IMR-90 (cell line): ENCODE measurements around the gene INHBC. TPM values are rescaled to one million over a fixed set of nuclear protein-coding genes. Genes with fewer than 3 reads are reported as not detected.

Source experiments
- ATAC-seq: fragments of 200-7000 bp; cut with Tn5 transposase; 2 replicates; pipeline ENCODE4 v1.9.1; 2020; ENCODE audit warnings: low read depth, mild to moderate bottlenecking, moderate library complexity
- BruUV-seq: library from RNA; stranded (reverse); fragments of 400-500 nt; replicated peaks from 2 replicates; lab custom pipeline; 2021; lab: Mats Ljungman, UMichigan
- CTCF ChIA-PET: fragments of 300-600 bp; formaldehyde crosslinking; extraction: SDS; loops from one replicate; lab custom pipeline; 2021; ENCODE audit warnings: antibody characterized with exemption; lab: Yijun Ruan, JAX
- POLR2A ChIA-PET: fragments of 300-600 bp; sonication (Branson Sonifier 250); formaldehyde crosslinking; loops from one replicate; lab custom pipeline; 2022; ENCODE audit warnings: antibody characterized with exemption; ENCODE audit not compliant: unreplicated experiment; lab: Charles Lee
- DNase-seq: peaks from one replicate; pipeline ENCODE4 v3.0.0; 2013
- H2AFZ ChIP-seq: replicated peaks from 2 replicates; pipeline ENCODE3; 2013; ENCODE audit warnings: low read length, mild to moderate bottlenecking; ENCODE audit not compliant: poor library complexity
- H2AK5ac ChIP-seq: 2 replicates; pipeline ENCODE4 v1.6.1; 2013; ENCODE audit warnings: low read depth, low read length, inconsistent platforms
- H2AK9ac ChIP-seq: replicated peaks from 2 replicates; pipeline ENCODE3; 2013; ENCODE audit warnings: mild to moderate bottlenecking, low read depth, low read length, moderate library complexity; ENCODE audit not compliant: poor library complexity
- H2BK120ac ChIP-seq: 2 replicates; pipeline ENCODE4 v1.6.1; 2013; ENCODE audit warnings: low read depth, low read length, inconsistent platforms
- H2BK15ac ChIP-seq: 3 replicates; pipeline ENCODE4 v1.6.1; 2013; ENCODE audit warnings: low read depth, low read length, inconsistent platforms
- H2BK20ac ChIP-seq: 2 replicates; pipeline ENCODE4 v1.6.1; 2013; ENCODE audit warnings: low read depth, mild to moderate bottlenecking, inconsistent platforms, low read length, moderate library complexity
- H2BK5ac ChIP-seq: 2 replicates; pipeline ENCODE4 v1.6.1; 2013; ENCODE audit warnings: mild to moderate bottlenecking, low read depth, low read length, inconsistent platforms; ENCODE audit not compliant: poor library complexity, severe bottlenecking
- H3K14ac ChIP-seq: replicated peaks from 2 replicates; pipeline ENCODE4 v1.6.1; 2013; ENCODE audit warnings: low read depth, low read length, inconsistent platforms
- H3K18ac ChIP-seq: 2 replicates; pipeline ENCODE4 v1.6.1; 2013; ENCODE audit warnings: low read depth, low read length, control low read depth
- H3K23ac ChIP-seq: 2 replicates; pipeline ENCODE4 v1.6.1; 2013; ENCODE audit warnings: low read depth, low read length, inconsistent platforms
- H3K27ac ChIP-seq: 2 replicates; pipeline ENCODE4 v1.5.1; 2013; ENCODE audit warnings: mild to moderate bottlenecking, control low read depth, low read length; ENCODE audit not compliant: insufficient read depth
- H3K27me3 ChIP-seq: 2 replicates; pipeline ENCODE4 v1.6.1; 2013; ENCODE audit warnings: low read length; ENCODE audit not compliant: control insufficient read depth, insufficient read depth
- H3K36me3 ChIP-seq: 2 replicates; pipeline ENCODE4 v1.6.1; 2013; ENCODE audit warnings: low read length, mixed read lengths; ENCODE audit not compliant: control insufficient read depth, insufficient read depth
- H3K4ac ChIP-seq: 2 replicates; pipeline ENCODE4 v1.6.1; 2013; ENCODE audit warnings: low read depth, low read length, inconsistent platforms
- H3K4me1 ChIP-seq: 2 replicates; pipeline ENCODE4 v1.6.1; 2013; ENCODE audit warnings: low read length, mixed read lengths; ENCODE audit not compliant: control insufficient read depth, insufficient read depth
- H3K4me2 ChIP-seq: 2 replicates; pipeline ENCODE4 v1.6.1; 2013; ENCODE audit warnings: low read depth, mild to moderate bottlenecking, control low read depth, low read length, moderate library complexity
- H3K4me3 ChIP-seq: 2 replicates; pipeline ENCODE4 v1.5.1; 2013; ENCODE audit warnings: low read depth, mild to moderate bottlenecking, control low read depth, low read length, moderate library complexity; ENCODE audit not compliant: insufficient read depth
- H3K56ac ChIP-seq: 2 replicates; pipeline ENCODE4 v1.6.1; 2013; ENCODE audit warnings: low read length, inconsistent platforms; ENCODE audit not compliant: insufficient read depth; ENCODE audit errors: extremely low read depth
- H3K79me1 ChIP-seq, 2 experiments: 2 replicates each; pipeline ENCODE4 v1.6.1; 2013; ENCODE audit warnings: low read length in 2 of 2, inconsistent platforms in 1 of 2, low read depth in 1 of 2
- H3K9ac ChIP-seq: 2 replicates; pipeline ENCODE4 v1.6.1; 2013; ENCODE audit warnings: low read depth, low read length, control low read depth
- H3K9me1 ChIP-seq: 2 replicates; pipeline ENCODE4 v1.6.1; 2013; ENCODE audit warnings: low read length, inconsistent platforms; ENCODE audit not compliant: insufficient read depth
- H3K9me3 ChIP-seq: 2 replicates; pipeline ENCODE4 v1.6.1; 2013; ENCODE audit warnings: low read length; ENCODE audit not compliant: control insufficient read depth, insufficient read depth
- H4K20me1 ChIP-seq: 2 replicates; pipeline ENCODE4 v1.6.1; 2013; ENCODE audit warnings: low read length, inconsistent platforms; ENCODE audit not compliant: insufficient read depth
- H4K5ac ChIP-seq: 2 replicates; pipeline ENCODE4 v1.6.1; 2013; ENCODE audit warnings: mild to moderate bottlenecking, low read depth, low read length, control low read depth
- H4K8ac ChIP-seq, 2 experiments: 2 replicates each; pipeline ENCODE4 v1.6.1; 2013; ENCODE audit warnings: low read depth in 2 of 2, low read length in 2 of 2, control low read depth in 1 of 2, inconsistent platforms in 1 of 2
- H4K91ac ChIP-seq: 2 replicates; pipeline ENCODE4 v1.6.1; 2013; ENCODE audit warnings: low read depth, low read length, inconsistent platforms; ENCODE audit not compliant: insufficient read depth
- CTCF ChIP-seq: conservative IDR thresholded peaks from 2 replicates; pipeline ENCODE4 v1.5.1; 2012; ENCODE audit warnings: mild to moderate bottlenecking, low read depth, low read length, improper control_type of control experiment
- FOS ChIP-seq: fragments of 150-350 bp; IDR thresholded peaks from 2 replicates; pipeline ENCODE4 v1.6.1; 2016; ENCODE audit warnings: low read depth, low read length
- MAFK ChIP-seq: IDR thresholded peaks from 2 replicates; pipeline ENCODE4 v1.6.1; 2012; ENCODE audit warnings: low read depth, low read length, improper control_type of control experiment
- MAZ ChIP-seq: IDR thresholded peaks from 2 replicates; pipeline ENCODE4 v1.6.1; 2012; ENCODE audit warnings: low read depth, mild to moderate bottlenecking, low read length, improper control_type of control experiment, moderate library complexity, borderline replicate concordance
- NFE2L2 ChIP-seq: fragments of 150-350 bp; IDR thresholded peaks from 2 replicates; pipeline ENCODE4 v1.6.1; 2016; ENCODE audit warnings: low read depth, mild to moderate bottlenecking, low read length
- POLR2A ChIP-seq: IDR thresholded peaks from 2 replicates; pipeline ENCODE4 v1.6.1; 2012; ENCODE audit warnings: mild to moderate bottlenecking, low read depth, low read length
- RCOR1 ChIP-seq: IDR thresholded peaks from 2 replicates; pipeline ENCODE4 v1.6.1; 2012; ENCODE audit warnings: mild to moderate bottlenecking, low read length, improper control_type of control experiment; ENCODE audit not compliant: insufficient replicate concordance
- SMC3 ChIP-seq: fragments of 150-350 bp; IDR thresholded peaks from 2 replicates; pipeline ENCODE4 v1.6.1; 2016; ENCODE audit warnings: low read depth, mild to moderate bottlenecking, antibody characterized with exemption, low read length, moderate library complexity
- WGBS, 2 experiments: methylation state at CpG; one replicate each; pipeline versions ENCODE4 v1.1.5 to v1.1.7; 2013; ENCODE audit warnings: missing lambda C conversion rate in 2 of 2; ENCODE audit not compliant: insufficient read length in 1 of 2; ENCODE audit errors: extremely low coverage in 2 of 2; 5-methylcytosine and 5-hydroxymethylcytosine counted together
- dilution Hi-C: fragments of 300-500 bp; cut with HindIII; formaldehyde crosslinking; loops from one replicate; pipeline ENCODE4 v1.14.3; 2018; ENCODE audit warnings: low sequenced_read_pairs; ENCODE audit not compliant: unreplicated experiment
- in situ Hi-C: fragments of 300-500 bp; cut with MboI; formaldehyde crosslinking; loops from 3 replicates; pipeline ENCODE4 v1.14.3; 2019; ENCODE audit warnings: low sequenced_read_pairs, inconsistent platforms, mixed read lengths
- intact Hi-C: fragments of 100-400 bp; cut with micrococcal nuclease; formaldehyde crosslinking; loops from 2 replicates; pipeline ENCODE4 v1.10.0; 2022
- polyA plus RNA-seq, 3 experiments: library from polyadenylated mRNA; depleted of rRNA; stranded (reverse); fragments of >200 nt; gene quantifications; 2 replicates each; pipeline ENCODE4 v1.2.3, GENCODE V29; 2012; ENCODE audit warnings: low replicate concordance in 1 of 3
- total RNA-seq: library from RNA; depleted of rRNA; stranded (reverse); fragments of >200 nt; gene quantifications from 2 replicates; pipeline ENCODE4 v1.2.3, GENCODE V29; 2012

The INHBC gene
- total and polyA plus RNA-seq, 2 of the 4 experiments (the other 2 are of a cell fraction) = 0.09 TPM; not detected in 1

GRCh38 chr12:57476993-57477709 is 42.6 kb downstream of the INHBC start:
- Histone ChIP-seq H2BK15ac (no peak overlapping the region), H3K56ac (no peak overlapping the region), H3K4ac (no peak overlapping the region), H3K18ac (no peak overlapping the region), H3K4me1 (0 out of 2 replicates have a peak, but pooled peaks cover 3% of the 10 kb centered on the region), H3K9me1 (no peaks in the 10 kb centered on the region), H3K27ac (no peak overlapping the region), H2AFZ (peak overlapping the region; percentile 62), H3K4me3 (no peak overlapping the region), H3K14ac (no peak overlapping the region), H4K91ac (no peak overlapping the region), H3K4me2 (no peak overlapping the region), H2AK9ac (no peak overlapping the region), H3K27me3 (peaks cover 60% of the 10 kb centered on the region), H4K5ac (no peak overlapping the region), H3K9me3 (no peaks in the 10 kb centered on the region; the same call in 1 of the 2 replicates), H3K79me1 (no peaks in the 10 kb centered on the region), H3K23ac (no peak overlapping the region), H3K9ac (no peak overlapping the region), H2BK20ac (no peak overlapping the region), H4K8ac (peak overlapping the region in 1 of 2 experiments; percentile 52; a peak in 1 of 4 replicates), H2BK120ac (no peak overlapping the region), H2BK5ac (no peak overlapping the region), H4K20me1 (no peaks in the 10 kb centered on the region), H2AK5ac (no peak overlapping the region), H3K36me3 (no peaks in the 10 kb centered on the region)
- no peak for TF ChIP-seq CTCF
- no peak for TF ChIP-seq MAZ
- TF ChIP-seq FOS = no peak
- no peak for TF ChIP-seq POLR2A
- TF ChIP-seq NFE2L2 = no peak
- TF ChIP-seq MAFK = no peak
- TF ChIP-seq SMC3 = no peak
- TF ChIP-seq RCOR1 = no peak
- ChIA-PET POLR2A (no interaction called here), CTCF (no interaction called here)
- DNase-seq (no peak), ATAC-seq (no peak)
- dilution Hi-C loops (no loop called here), intact Hi-C loops (no loop called here), in situ Hi-C loops (no loop called here)
- BruUV-seq = no TSS peak
- 82% methylated on average over 13 of the region's 15 CpGs; no CpG with 5 or more reads in 1 of the 2 experiments for WGBS, 2 experiments
